HG03439 (cell line): ENCODE results near the gene GLB1L.
A peak's percentile ranks its signal among the peaks of the same experiment; 100 is the strongest.

Experiments used
- ATAC-seq: cut with Tn5 transposase; IDR thresholded peaks from one replicate; pipeline ENCODE4 v1.9.1; 2021; ENCODE audit warnings: mild to moderate bottlenecking, moderate library complexity; ENCODE audit not compliant: unreplicated experiment

The GLB1L gene

DNA sequence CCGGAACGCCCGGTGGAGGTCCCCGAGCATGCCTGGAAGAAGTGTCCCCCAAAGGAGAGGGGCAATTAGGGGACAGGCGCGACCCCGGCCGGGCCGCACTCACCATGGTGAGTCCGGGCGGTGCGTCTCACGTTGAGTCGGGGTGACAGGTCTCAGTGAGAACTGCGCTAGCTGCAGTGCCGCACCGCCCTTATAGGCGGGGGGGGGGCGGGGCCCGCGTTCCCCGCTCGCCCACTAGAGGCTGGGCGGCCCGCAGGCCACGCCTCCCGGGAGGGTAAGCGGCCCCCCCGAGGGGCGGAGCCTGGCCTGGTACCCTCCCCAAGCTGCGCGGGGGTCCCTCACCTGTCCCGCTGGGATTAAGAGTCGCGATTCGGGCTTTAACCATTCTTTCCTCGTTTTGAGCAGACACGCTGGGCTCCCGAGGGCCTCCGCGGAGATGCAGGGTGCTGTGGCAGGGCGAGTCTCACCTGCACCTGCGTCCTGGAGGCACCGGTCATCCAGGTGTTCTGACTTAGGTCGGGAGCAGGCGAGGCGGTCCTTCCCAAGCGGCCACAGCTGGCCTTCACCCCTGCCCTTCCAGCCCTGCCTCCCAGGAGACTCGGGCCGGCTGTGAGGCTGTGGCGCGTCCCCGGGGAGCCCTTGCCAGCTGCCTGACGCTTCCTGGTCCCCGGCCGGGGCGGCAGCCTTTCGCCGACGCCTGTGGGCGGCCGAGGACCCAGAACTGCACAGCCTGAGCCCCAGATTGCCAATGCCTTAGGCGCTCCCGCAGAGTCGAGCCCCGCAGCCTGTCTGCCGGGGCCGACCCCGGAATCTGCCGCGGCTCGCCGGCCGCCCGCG lies 8.7 kb upstream of the GLB1L start, which contains the start of gene TUBA4A:
TUBA4A (minus strand) TSS at position 166 of the 837 bp plus-strand sequence; CDS start at position 106, 60 bp downstream.
- ATAC-seq: peak; percentile 56

DNA sequence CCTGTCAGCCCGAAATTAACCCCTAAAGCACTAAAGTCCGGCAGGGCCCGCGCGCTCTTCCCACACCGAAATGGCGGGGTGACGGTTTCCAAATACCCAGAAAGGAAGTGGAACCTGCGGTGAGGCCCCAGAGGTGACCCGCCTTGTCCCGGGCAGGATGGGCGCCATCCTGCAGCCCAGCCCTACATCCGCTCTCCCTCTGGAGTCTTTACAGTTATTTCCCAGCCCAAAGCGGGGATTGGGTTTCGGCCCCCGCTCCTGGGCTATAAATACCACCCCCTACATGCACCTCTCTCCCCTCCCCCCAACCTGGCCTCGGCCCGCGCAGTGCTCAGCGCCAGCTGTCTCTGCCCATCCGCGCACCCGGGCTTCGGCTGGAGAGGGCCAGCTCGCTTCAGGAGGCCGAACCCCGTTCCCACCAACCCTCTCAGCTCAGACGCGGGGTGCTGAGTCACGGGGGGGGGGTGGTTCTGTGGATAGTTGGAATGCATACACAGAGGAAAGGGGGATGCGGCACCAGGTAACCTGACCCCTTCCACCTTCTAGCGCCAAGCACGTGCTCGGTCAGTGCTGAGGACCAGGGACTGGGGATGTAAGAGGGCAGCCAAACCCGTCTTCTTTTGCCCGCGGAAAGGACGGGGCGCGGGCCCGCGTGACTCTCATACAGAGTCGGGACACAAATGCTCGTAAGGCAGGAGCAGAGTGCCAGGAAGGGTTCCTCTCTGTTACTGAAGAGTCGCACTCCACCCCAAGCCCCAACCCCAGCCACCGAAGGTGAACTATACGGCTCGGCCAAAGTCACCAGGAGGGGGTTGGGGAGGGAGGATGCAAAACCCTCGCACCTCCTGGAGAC lies 7.9 kb upstream of the GLB1L start, which contains the start of gene TUBA4B:
TUBA4B (plus strand) TSS at position 344 of the 853 bp plus-strand sequence; CDS start at position 509, 165 bp downstream.
- ATAC-seq: peak; percentile 15

DNA sequence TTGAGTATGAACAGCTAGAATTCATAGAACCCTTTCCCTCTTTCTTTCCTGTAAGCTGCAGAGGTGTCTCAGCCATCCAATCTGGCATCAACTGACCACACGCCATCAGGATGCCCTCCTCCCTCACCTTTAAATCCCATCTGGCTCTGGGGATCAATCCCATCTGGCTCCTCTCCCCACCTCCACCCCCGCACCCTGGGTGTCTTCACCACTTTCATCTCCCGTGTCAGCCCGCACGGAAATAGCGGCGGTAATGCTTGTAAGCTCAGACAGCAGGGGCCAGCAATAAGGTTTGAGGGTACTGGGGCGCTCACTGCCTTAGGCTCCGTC lies 7.3 kb upstream of the GLB1L start:
- ATAC-seq: no peak

DNA sequence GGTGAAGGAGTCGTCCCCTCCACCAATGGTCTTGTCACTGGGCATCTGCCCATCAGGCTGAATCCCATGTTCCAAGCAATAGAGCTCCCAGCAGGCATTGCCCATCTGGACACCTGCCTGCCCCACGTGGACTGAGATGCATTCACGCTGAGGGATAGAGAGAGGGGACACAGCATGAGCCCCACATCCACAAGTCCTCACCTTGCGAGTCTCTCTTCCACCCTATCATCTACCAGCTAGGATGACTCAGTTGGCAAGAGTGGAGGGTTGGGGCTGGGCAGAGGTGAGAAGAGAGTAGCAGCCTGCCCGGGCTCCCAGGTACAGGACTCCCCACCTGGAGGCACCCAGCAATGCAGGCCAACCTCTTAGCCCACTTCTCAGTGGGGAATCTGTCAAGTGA lies 6.8 kb upstream of the GLB1L start:
- no peak for ATAC-seq

DNA sequence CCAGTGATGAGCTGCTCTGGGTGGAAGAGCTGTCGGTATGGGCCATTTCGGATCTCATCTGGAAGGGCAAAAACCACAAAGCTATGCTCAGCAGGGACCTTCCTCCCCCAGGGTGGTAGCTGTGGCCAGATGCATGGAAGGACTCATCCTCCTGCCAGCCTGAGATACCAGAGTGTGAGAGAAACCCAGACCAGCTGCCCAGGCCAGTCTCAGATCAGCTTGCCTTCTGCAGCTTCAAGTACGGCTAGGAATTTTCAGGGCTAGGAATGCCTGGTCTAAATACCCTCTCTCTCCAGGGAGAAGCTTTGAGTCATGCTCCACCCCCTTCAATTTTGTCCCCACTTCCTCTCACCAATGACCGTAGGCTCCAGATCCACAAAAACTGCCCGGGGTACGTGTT lies 6.4 kb upstream of the GLB1L start:
- ATAC-seq: no peak

DNA sequence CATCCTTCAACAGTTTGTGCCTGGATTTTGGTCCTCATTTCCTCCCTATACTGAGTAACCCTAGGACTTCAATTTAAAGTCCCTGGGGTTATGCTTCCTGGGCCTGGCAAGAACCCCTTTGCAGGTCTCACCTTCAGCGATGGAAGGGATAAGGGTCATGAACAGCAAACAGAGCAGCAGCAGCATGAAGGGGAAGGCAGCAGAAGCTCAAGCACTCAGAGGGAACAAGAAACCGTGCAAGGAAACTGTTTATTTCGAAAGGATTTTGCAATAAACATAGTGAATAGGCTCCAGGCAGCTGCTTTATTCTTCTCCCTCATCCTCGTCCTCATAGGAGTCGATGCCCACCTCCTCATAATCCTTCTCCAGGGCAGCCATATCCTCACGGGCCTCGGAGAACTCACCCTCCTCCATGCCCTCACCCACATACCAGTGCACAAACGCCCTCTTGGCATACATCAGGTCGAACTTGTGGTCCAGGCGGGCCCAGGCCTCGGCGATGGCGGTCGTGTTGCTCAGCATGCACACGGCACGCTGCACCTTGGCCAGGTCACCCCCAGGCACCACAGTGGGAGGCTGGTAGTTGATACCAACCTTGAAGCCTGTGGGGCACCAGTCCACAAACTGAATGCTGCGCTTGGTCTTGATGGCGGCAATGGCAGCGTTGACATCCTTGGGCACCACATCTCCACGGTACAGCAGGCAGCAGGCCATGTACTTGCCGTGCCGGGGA lies 5.0 kb upstream of the GLB1L start:
- ATAC-seq: no peak

DNA sequence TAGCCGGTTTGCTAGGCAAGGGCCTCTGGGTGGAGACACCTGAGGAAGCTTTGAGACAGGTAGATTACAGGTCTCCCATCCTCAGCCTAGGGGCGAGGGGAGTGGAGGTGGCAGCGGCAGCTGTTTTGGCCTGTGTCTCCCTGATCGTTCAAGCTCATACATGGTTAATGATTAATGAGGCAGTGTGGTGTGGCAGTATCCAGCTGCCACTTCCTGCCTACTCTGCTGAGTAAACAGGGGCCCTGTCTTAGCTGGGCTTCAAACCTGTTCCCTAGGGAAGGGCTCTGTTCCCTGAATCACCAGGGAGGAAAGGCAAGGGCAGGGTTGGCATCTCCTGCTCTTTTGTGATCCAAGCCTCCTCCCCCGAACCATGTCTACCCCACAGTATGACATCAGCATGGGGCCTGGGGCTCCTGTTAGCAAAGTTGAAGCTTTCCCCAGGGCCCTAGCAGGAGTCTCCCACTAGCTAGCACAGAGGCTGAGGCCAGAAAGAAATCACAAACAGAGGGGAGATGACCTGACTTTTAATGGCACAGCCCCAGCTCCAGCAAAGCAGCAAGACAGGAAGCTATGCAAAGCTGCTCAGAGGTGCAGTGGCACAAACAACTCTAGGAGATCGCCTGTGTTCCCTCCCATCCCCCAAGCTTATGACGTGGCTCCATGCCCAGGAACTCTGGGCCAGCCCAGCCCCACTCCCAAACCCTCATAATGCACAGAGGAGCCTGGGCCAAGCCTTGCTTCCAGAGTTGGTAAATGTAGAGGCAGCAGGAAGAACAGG lies 4.1 kb upstream of the GLB1L start:
- no peak for ATAC-seq

DNA sequence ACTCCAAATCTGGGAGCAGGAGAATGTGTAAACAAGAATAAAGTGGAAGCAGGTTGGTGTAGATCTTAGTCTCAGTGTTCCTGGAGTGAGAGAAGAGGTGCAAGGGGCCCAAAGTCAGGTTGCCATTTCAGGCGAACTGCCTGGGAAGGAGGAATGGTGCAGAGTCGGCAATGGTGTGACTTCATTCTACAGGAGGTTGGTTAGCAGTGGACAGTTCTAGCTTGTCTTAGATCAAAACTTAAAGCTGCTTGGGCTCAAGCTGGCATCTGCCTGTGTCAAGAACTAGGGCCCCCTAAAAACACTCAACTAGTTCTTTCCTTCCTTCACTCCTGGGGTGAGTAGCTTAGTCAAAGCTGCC lies 3.6 kb upstream of the GLB1L start:
- ATAC-seq: no peak

DNA sequence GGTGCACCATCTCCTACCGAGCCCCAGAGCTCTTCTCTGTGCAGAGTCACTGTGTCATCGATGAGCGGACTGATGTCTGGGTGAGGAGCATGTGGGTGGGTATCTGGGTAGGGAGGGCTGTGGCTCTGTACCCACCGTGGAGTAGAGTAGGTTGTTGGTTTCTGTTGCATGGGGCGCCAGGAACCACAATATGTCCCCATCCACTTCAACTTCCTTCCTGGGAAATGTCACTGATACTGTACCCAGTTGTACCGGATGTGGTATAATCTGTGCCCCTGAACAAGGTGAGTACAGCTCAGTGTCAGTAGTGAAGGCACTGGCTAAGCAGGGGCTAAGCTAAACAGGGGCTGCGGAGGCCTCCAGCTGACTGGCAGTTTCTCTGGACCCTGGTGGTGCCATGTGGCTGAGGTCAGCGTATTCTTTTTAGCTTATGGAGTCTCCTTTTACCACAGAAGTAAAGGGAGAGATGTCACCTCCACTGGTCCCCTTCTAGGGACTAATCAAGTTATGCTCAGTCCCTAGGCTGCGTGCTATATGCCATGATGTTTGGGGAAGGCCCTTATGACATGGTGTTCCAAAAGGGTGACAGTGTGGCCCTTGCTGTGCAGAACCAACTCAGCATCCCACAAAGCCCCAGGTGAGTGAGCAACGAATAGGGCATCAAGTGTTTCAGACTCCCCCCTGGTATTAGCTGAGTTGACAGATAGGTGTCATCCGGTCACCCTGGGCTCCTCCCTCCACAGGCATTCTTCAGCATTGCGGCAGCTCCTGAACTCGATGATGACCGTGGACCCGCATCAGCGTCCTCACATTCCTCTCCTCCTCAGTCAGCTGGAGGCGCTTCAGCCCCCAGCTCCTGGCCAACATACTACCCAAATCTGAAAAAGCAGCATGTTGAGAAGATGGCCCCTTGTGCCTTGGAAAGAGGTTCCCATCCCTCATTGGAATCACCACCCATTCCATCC lies 2.7 kb upstream of the GLB1L start:
- ATAC-seq: no peak

DNA sequence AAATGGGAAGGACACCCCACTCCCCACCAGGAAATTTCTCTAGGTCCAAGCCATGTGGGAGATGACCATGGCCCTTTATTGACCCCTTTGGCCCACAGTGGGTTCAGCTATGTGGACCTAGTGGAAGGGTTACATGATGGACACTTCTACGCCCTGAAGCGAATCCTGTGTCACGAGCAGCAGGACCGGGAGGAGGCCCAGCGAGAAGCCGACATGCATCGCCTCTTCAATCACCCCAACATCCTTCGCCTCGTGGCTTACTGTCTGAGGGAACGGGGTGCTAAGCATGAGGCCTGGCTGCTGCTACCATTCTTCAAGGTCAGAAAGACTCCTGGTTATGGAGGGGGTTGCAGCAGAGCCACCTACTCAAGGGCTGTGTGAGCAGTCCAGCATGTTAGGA lies 1.3 kb upstream of the GLB1L start:
- no peak for ATAC-seq

DNA sequence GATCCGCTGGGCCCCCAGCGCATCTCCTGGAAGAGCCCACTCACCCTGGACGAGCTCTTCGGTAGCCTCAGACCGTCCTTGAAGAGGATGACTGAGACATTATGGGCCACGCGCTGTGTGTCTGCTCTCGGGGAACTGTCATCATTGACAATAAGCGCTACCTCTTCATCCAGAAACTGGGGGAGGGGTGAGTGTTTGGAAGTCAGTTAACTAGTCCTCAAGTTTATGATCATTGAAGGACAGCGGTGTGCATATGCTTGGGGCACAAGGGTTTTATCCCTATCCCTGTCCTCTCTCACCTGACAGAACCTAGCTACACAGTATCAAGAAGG lies 621 bp upstream of the GLB1L start:
- ATAC-seq: no peak

DNA sequence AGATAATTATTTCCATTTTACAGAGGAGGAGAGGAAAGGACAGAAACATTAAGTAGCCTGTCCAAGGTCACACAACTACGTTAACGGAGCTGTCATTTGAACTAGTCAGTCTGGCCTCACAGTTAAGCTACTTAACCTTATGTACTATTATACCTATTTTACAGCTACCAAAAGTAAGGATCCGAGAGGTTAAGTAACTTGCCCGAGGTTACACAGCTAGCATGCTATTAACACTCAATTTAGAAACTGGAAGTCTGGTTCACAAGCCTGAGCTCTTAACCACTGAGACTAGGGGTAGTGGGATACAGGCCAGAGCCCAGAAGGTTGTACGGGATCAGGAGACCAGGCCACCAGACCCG lies 476 bp downstream of the GLB1L start:
- no peak for ATAC-seq

DNA sequence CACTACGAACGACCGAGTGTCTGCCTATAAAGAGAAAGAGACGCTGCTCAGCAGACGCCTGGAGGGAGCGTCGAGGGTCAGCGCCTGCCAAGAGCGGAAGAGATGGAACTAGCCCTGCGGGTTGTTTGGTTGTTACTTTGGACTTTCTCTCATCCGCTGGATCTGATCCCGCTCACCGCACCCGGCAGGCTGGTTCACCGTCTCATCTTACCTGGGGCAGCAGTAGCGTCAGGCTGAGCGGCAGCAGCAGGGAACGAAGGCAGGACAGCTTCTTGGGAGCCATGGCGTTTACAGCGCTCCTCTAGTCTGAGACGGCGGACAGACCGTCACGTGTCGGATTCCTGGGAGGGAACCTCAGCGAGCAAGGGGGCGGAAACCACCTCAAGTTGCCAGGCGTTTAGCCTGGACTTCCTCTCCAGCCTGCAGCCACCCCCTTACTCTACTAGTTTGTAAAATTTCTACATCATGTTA lies 1.9 kb downstream of the GLB1L start:
- ATAC-seq: no peak

DNA sequence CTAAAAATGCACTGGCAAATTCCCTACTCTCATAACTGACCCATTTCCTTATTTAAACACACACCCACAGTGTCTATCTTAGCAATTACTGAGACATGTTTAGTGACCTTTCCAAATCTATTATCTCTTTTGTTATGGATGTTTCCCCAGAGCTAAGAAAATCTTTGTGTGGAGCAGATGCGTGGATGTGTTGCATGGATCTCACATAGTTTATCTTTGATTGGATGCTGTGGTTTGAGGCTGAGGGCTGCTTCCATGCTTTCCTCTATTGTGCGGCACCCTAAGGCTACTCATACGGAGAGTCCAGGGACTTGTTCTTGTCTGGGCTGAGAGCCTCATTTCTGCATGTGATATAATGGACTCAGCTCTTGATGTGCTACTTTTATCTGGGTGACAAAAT lies 10.9 kb downstream of the GLB1L start:
- ATAC-seq: no peak

DNA sequence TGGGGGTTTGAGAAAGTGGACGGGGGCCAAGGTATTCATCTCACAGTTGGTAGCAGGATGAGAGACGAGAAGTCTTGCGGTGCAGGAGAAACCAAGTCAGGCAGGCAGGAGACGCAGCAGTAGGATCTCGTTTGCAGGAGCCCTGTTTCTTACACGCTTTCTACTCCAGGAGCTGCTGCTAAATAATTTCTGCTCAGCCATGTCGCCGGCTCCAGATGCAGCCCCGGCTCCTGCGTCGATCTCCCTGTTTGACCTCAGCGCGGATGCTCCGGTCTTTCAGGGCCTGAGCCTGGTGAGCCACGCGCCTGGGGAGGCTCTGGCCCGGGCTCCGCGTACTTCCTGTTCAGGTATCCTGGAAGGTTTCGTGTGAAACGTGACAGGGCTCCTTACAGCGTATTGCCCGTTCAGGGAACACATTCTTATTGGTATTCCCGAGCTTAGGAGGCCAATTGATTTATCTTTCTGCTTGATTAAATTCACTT lies 15.1 kb downstream of the GLB1L start:
- ATAC-seq: peak; percentile 5

DNA sequence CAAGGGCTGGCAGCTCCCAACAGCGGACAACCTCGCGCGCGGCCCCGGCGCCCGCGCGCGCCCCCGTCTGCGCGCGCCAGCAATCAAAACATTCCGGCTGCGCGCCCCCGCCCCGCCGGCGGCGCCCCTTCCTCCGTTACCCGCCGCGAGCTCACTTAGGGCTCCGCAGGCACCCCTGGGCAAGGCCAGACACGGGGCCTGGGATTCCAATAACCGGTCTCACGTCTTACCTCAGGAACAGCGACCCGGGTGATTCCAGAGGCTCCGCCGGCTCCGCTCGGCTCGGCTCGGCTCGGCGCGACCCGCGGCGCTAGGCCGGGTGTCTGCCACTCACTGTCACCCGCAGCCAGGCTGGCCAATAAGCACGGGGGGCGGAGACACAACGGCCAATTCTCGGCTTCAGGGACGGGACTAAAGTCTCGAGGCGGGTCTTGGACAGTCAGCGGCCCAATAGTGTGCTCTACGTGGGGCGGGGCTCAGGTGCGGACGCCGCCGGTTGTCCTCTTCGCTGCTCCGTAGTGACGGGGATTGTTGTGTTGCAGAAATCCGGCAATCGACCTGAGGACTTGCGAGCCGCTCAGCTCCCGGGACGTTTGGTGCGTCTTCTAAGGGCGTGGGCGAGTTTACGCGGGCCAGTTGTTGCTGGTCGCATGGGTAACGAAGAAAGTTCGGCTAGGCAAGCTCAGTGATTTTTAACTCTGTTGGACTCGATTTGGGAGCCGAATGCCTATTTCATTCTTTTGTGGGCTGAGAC lies 15.8 kb downstream of the GLB1L start, which contains the start of the genes ANKZF1 and ATG9A:
ANKZF1 (plus strand) TSS at position 502 of the 754 bp plus-strand sequence. CDS start 452 bp downstream, outside the sequence.
ATG9A (minus strand) TSS at position 332 of the 754 bp plus-strand sequence. CDS start 1,612 bp downstream, outside the sequence.
- peak; percentile 92 for ATAC-seq

DNA sequence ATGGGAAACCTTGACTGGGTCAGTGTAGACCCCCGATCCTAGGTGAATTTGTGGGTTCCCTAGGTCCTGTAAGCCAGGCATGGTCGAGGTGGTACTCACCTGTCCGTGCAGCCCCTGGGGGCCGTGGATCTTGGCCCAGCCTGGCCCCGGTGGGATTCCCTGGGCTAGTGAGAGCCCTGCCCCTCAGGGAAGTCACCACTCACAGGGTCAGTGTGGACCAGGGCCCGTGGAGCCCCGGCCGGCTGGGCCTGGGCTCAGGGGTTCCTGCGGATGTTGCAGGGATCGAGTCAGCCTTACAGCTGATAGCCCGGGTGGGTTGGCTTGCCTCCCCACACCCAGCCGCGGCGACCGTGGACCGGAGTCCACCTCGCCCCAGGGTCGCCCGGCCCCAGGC lies 16.3 kb downstream of the GLB1L start:
- peak; percentile 4 for ATAC-seq
